ENCODE measurements around the gene ADAM17.

The ADAM17 gene

DNA sequence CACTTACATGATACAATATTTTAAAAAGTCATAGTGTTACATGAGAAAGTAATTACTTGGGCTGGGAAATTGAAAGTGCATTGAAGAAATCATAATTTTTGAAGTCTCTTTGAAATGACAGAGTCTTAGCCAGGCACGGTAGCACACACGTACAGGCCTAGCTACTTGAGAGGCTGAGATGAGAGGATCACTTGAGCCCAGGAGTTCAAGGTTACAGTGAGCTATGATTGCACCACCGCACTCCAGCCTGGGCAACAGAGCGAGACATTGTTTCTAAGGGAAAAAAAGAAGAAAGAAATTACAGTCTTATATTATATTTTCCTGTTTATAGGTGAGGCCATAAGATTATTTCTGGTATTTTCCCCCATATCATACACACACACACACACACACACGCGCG lies 90.5 kb downstream of the ADAM17 start:
- DNase-seq, result no peak

DNA sequence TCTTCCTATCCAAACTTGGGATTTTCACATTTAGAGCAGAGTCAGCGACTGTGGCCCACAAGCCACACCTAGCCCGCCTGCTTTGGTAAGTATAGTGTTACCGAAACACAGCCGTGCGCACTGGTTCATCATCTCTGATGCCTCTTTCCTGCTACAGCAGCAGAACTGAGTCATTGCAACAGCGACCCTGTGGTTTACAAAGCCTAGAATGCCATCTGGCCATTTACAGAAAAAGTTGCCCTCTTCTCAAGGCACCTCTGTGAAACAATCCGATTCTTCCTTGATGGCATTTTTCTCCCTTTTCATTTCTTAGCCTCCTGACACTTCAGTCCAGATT lies 92.0 kb downstream of the ADAM17 start:
- DNase-seq, result no peak

DNA sequence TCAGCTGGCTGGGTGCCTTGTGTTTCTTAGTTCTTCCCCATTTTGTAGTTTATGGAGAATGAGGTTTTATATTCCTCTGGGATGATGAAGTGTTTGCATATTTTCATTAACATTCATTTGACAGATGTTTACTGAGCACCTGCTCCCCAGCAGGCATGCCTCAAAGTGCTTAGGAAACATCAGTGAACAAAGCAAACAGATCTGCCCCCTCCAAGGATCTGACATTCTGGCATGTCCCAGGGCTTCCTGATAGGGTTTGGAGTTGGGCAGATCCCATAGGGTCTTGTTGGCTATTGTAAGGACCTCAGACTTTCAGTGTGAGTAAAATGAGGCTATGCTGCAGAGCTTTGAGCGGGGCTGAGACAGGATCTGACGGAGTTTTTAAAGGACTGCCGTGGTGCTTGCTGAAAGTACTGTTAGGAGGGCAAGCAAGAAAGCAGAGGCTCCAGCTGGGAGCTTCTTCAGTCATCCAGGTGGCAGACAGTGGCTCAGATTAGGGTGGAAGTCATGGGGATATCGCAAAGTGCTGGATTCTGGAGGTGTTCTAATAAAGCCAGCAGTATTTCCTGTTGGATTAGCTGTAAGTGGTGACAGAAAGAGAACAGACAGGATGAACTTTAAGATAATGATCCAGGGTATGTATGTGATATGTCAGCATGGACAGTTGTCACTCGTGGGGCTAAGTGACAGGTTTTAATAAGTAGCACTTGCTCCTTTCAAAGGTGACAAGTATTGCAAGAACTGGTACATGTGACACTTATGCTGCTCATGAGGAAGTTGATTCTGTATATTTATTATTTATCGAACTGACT lies 92.5 kb downstream of the ADAM17 start:
- no peak for DNase-seq

DNA sequence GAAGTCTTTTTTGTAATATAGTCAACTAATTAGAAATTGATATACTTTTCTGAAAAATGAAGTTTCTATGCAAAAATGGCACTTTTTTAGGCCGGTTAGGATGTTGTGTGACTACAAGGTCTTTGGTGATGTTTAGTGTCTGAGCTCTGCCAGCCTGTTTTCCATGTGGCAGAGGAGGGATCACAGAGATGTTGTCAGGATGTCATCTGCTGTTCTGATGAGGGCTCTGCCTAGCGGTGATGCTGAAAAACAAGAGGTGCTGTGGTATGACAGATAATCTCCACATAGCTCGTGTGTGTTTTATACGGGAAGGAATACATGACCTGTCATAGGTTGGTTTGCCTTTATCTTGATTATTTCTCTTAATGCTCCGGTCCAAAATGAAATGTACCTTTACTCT lies 93.3 kb downstream of the ADAM17 start:
- no peak for DNase-seq

DNA sequence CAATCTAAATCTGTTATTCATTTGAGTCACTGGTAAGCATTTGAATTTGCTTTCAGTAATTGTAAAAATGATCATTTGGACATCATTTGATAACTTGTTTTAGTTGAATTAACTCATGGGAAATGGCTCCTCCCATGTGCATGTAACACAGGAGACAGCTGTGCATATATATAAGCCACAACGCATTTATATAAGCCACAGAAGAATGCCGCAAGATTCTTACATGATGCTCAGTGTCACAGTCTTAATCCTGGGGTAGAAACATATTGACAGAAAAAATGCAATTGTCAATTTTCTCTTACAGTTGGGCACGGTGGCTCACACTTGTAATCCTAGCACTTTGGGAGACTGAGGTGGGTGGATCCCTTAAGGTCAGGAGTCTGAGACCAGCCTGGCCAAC lies 94.6 kb downstream of the ADAM17 start:
- no peak for DNase-seq

DNA sequence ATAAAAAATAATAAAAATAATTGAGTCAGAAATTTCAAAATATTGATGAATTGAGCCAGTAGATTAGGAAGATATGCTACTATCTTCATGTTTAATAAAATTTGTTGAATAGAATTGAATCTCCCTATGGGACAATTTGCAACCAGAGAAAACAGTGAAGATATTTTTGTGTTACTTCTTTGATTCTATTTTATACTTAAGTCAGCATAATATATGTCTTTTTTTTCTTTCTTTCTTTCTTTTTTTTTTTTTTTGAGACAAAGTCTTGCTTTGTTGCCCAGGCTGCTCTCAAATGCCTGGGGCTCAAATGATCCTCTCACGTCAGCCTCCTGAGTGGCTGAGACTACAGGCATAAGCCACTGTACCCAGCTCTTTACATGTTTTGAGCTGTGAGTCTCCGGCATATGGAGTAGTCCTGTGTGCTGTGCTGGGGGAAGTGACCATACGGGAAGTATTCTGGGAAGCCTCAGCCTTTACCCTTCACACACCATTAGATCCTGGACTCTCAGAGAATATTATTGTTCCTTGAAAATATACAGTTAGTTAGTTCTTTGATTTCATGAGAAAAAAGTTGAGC lies 95.1 kb downstream of the ADAM17 start:
- no peak for DNase-seq

DNA sequence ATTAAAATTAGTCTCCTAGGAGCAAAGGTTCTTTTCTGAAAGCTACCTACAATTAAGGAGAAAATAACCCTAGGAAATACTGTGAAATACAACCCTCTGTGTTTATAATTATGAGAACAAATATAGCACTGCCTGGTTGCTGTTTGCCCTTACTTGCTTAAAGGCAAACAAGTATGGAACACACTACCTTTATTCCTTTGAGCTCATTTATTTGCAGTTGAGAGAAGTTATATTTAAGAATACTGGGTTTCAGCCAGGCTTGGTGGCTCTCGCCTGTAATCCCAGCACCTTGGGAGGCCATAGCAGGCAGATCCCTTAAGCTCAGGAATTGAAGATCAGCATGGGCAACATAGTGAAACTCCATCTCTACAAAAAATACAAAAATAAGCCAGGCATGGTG lies 104.4 kb downstream of the ADAM17 start:
- DNase-seq, result no peak

DNA sequence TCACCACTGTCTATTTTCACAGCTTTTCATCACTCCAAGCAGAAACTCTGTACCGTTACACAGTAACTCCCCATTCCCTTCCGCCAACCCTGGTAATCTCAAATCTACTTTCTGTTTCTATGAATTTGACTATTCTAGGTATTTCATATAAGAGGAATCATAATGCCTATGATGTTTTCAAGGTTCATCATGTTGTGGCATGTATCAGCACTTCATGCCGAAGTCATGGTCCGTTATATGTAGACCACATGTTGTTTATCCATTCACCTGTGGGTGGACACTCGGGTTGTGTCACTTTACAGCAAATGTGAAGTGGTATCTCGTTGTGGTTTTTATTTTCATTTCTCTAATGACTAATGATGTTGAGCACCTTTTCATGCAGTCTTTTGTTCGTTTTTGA lies 110.5 kb downstream of the ADAM17 start:
- DNase-seq, result no peak

DNA sequence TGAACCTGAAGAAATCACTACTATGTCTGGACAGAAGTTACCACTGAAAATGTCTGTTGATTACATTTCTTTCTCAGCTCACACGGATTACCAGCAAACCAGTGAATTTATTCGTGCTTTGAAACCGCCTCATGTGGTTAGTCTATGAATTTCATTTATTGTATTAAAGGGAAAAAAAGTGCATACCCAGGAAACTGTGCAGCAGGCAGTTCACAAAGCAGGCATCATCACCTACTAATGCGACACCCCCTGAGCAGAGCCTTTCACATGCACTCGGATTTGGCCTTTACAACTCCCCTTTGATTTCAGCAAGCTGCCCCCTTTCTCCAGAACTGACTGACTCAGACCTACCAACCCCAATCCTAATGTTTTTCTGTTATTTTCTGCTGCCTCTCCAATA lies 112.1 kb downstream of the ADAM17 start:
- no peak for DNase-seq

DNA sequence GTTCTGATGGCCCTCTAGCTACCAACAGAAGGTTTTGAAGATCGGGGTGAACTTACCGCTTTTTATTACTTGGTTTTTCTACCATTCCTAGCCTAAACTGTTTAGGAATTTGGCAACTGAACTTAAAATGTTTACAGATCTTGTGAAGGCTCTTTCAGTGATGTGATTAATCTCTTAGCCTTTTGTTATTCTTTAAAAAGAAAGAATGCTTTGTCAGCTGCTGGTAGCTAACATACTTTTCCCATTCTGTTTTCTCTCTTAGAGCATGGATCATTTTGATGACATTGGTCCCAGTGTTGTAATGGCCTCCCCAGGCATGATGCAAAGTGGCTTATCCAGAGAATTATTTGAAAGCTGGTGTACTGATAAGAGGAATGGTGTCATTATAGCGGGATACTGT lies 114.1 kb downstream of the ADAM17 start:
- no peak for DNase-seq

DNA sequence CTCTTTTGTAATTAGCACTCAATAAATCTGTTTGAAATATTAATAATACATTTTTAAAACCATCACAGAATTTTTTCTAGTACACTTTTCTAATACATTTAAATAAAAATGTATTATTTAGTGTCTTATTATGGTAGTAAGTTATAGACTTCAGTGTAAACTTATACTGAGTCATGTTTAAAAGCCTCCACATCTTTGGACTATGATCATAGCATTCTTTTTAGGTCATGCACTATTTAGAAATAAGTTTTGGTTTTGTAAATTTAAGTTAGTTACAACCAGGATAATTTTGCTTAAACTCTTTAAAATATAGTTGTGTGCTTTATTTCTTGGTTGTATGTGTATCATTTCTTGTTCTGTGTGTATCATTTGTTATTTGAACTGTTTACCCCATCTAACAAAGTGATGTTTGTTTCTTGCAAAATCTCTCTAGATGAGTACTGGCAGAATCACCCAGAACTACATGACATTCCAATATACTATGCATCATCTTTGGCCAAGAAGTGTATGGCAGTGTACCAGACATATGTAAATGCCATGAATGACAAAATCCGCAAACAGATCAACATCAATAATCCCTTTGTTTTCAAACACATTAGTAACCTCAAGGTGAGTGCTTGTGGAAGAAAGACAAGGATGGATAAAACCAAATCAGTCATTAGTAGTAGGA lies 115.4 kb downstream of the ADAM17 start:
- no peak for DNase-seq

DNA sequence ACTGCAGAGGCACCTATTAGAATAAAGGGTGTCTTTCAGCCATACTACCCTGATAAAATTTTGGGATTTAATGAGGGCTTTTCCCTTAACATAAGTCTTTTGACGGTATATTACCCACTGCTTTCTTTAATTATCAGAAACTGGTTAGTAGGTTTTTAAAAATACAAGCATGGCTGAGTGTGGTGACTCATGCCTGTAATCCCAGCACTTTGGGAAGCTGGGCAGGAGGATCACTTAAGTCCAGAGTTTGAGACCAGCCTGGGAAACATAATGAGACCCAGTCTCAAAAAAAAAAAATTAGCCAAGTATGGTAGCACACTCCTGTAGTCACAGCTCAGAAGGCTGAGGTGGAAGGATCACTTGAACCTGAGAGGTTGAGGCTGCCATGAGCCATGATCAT lies 116.1 kb downstream of the ADAM17 start:
- no peak for DNase-seq

Measured in eye (tissue), 1 donor.